GM18526 (cell line): Measurements from ENCODE around the gene ABCF3.

ENCODE experiments used
- POLR2A ChIP-seq: IDR thresholded peaks from 3 replicates; pipeline ENCODE4 v1.6.1; 2011; ENCODE audit not compliant: insufficient read length; ENCODE audit errors: extremely low read depth

ABCF3 gene

DNA sequence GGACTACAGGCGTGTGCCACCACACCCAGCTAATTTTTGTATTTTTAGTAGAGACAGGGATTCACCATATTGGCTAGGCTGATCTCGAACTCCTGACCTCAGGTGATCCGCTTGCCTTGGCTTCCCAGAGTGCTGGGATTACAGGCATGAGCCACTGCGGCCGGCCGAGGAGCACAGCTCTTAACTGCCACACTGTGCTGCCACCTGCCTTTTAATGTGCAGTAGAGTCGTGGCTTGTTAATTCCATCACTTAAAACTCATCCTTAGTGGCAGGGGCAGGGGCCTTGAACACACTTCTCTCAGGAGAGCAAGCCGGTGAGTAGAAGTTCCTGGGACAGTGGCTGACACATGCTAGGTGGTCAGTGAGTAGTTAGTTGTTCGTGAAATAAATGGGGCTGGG is 12.5 kb downstream of the ABCF3 start:
- no peak for TF ChIP-seq POLR2A

DNA sequence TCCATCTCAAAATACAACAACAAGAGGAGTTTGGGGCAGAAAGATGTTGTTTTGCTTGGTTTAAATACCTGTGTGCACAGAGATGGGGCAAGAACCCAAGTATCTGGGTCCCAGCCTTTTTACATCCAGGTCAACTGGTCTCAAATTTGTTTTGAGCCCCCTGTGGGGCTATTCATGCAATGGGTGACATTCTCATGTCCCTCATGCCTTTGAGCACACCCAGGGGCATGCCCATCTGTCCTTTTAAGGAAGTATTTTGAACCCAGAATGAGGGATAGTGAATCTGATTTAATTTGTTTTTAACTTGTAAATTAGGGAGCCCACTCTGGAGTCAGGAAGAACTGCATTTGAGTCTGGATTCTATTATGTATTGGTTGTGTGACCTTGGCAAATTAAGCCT is 14.8 kb downstream of the ABCF3 start:
- TF ChIP-seq POLR2A = no peak

DNA sequence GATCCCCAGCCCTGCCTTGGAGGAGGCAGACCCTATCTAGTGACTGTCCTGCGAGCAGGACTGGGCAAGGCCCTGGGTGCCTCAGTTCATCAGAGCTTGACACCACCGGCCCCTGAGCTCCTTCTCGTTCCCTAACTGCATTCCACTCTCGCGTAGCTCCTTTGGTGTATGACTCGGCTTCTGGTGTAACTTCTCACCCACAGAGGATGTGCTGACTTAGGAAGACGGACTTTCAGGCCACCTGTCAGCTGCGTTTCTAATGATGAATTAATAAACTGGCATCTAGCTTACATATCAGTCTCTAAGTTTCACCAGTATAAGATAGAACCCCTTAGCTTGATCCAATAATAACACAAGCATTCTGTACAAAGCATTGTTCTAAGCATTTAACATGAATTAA is 17.5 kb downstream of the ABCF3 start:
- TF ChIP-seq POLR2A = no peak

DNA sequence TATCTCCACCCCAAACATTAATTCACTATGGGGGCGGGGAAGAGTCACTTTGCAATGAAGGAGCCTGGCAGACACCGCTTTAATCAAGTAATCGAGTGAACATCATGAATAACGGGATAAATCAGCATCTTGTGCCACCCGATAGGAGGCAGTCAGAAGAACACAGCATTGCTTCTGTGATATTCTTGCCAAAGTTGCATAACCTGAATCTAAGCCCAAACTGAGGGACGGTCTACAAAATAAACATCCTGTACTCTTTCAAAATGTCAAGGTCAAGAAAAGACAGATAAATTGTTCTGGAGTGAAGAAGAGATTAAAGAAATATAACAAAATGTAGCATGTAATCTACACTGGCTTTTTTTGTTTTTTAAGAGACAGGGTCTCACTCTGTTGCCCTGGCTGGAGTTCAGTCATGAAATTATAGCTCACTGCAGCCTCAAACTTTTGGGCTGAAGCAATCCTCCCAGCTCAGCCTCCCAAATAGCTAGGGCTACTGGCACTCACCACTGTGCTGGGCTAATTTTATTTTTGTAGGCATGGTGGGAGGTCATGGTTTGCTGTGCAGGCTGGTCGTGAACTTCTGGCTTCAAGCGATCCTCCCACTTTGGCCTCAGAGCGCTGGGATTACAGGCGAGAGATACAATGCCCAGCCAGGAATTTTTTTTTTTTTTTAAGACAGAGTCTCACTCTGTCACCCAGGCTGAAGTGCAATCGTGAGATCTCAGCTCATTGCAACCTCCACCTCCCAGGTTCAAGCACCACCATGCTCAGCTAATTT is 23.3 kb downstream of the ABCF3 start:
- TF ChIP-seq POLR2A = no peak

DNA sequence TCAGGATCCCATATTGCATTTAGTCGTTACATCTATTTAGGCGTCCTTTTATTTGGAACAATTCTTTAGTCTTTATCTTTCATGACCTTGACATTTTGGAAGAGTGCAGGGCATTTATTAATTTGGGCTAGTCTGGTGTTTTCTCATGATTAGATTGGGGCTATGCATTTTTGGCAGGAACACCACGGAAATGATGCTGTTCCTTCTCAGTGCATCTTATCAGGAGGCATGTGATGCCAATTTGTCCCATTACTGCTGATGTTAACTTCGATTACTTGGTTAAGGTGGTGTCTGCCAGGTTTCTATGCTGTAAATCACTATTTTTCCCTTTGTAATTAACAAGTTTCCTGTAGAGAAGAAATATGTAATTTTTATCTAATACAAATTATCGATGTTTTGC is 25.3 kb downstream of the ABCF3 start:
- no peak for TF ChIP-seq POLR2A

DNA sequence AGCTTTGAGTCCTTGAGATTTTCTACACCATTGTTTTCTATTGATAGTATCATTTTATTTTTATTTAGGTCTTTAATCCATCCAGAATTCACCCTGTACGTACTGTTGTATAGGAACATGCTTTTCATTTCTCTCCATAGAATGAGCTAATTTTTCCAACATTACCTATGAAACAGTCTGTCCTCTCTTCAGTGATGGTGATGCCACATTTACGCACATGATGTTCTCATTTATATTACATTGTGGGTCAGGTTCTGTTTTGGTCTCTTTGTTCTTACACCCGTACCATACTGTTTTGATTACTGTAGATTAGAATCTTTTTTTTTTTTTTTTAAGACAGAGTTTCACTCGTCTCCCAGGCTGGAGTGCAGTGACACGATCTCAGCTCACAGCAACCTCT is 25.7 kb downstream of the ABCF3 start:
- no peak for TF ChIP-seq POLR2A

DNA sequence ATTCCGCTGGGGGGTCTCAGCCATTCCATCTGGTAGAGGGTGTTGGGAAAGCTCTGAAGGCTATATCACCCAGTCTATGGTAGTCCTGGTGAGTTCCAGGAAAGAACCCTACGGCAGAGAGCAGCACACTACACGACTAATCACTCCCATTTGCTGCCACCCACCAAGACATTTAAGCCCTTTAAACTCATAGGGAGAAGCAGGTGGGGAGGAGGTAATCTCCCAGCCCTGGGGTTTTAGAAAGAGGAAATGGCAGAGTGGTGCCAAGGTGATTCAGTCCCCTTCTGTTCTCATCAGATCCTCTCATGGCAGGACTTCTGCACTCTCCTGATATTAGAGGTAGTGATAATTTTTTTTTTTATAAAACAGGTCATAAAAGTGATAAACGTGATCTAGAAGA is 32.8 kb downstream of the ABCF3 start:
- no peak for TF ChIP-seq POLR2A

DNA sequence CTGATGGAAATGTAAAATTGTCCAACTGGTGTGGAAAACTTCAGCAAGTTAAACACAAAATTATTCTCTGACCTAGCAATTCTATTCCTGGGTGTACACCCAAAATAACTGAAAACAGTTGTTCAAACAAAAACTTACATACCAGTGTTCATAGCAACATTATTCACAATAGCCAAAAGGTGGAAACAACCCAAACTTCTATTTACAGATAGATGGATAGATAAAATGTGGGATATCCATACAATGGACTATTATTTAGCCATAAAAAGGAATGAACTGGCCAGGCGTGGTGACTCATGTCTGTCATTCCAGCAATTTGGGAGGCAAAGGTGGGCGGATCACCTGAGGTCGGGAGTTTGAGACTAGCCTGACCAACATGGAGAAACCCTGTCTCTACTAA is 36.5 kb downstream of the ABCF3 start:
- TF ChIP-seq POLR2A = no peak

DNA sequence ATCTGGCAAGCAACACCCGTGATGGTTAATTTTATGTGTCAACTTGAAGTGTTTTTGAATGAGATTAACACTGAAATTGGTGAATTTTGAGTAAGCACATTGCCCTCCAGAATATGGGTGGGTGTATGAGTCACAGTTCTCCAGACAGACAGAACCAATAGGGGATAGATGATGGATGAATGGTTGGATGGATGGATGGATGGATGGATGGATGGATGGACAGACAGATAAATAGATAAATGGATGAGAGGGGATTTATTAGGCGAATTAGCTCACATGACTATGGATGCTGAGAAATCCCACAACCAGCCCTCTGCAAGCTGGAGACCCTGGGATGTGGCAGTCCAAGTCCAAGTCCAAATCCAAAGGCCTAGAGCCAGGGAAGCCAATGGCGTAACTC is 37.9 kb downstream of the ABCF3 start:
- TF ChIP-seq POLR2A = no peak

DNA sequence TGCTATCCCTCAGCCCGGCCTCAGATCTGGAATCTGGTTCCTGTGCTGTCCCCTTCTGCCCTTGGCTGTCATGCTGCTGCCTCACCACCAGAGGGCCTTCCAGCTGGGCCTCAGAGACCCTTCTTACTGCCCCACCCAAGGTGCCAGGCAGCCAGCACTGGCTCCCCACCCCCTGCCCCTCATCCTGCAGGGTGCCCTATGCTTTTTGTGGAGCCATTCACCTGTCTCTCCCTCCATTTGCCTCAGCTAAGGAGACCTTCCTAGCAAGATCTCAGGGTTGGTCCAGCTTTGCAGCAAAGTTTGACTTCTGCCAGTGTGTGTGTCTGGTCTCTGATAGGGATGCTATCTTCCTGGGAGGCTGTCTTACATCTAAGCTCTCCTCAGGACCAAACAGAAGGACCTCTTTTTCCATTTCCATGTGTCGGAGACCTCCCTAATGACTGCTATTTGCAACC is 41.5 kb downstream of the ABCF3 start:
- no peak for TF ChIP-seq POLR2A

DNA sequence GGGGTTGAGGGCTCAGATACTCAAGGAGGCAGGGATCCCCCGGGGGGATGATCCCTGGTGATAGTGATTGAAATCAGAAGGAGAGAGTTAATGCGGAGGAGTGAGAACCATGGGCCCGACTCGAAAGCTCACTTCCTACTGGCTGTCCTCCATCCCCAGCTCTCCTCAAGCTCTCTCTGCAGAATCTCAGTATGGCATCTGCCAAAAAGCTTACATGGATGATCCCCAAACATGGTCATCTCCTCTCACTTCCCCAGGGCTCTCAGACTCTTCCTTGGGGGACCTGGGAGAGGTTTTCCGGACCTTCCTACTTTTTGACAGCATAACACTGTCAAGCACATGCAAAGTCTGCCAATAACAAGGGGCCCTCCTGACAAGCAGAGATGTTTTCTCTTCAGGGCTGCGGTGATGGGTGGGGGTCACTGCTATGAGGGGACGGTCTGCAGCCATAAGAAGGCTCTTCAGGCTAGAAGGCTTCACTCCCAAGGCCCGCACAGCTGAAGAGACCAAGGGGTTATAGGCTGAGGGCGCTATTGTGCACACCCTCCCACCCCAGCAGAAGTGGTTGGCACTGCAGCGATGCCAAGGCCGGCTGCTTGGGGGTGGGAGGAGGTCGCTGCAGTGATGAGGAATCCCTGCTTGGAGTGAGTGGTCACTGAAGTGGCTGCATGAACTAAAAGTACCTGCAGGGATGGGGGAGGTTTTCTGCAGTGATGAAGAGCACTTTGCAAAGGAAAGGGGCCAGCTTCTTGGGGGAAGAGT is 42.6 kb downstream of the ABCF3 start:
- no peak for TF ChIP-seq POLR2A

DNA sequence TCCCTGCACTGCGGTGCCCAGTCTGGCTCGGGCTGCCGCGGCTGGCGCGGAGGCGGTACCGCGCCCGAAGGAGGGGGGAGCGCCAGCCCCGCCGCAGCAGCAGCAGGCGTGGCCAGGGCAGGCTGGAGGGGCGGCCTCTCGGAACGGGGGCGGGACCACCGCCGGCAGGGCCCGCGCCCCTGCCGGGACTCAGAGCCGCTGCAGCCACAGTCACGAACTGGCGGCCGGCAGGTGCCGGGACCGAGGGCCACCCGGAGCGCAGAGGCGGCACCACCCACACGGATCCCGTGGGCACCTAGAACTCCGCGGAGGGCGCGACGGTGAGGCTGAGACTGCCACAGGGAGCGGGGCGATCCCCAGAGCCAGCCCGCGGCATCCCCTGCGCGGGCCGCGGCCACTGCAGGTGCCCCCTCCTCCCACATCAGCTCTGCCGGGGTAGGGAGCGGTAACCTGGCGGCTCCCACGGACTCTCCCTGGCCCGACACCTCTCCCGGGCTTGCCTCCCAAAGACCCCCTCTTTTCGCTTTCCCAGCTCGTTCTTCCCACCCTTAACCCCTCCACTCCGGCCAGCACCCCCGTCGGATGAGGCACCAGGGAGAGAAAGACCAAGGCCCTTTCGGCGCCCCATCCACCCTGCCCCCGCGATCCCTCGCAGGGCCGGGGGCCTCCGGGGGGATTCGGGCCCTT is 43.5 kb downstream of the ABCF3 start, which contains the start of gene VWA5B2:
VWA5B2 (plus strand) TSS at position 192 of the 687 bp plus-strand sequence. CDS start 944 bp downstream, outside the sequence.
- TF ChIP-seq POLR2A = no peak

DNA sequence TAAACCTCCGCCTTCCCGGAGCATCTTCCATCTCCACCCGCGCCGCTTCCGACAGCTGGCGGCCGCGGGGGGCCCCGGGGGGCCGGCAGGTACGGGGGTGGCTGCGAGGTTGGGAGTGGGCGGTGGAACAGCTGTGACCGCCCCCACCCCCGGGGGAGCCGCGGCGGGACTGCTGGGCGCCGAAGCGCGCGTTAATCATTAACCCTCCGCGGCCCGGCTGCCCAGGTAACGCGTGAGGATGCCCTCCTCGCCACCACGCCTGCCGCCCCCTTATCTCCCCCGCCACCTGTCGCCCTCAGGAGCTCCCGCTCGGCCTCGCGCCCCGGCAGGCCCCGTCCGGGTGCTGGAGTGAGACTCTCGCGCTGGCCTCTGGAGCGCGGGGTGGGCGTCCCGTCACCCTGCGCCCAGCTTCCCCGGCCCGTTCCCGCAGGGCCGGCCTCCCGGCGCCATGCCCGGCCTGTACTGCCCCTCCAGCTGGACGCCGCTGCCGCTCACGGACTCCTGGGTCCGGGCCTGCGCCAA is 44.1 kb downstream of the ABCF3 start:
- no peak for TF ChIP-seq POLR2A

DNA sequence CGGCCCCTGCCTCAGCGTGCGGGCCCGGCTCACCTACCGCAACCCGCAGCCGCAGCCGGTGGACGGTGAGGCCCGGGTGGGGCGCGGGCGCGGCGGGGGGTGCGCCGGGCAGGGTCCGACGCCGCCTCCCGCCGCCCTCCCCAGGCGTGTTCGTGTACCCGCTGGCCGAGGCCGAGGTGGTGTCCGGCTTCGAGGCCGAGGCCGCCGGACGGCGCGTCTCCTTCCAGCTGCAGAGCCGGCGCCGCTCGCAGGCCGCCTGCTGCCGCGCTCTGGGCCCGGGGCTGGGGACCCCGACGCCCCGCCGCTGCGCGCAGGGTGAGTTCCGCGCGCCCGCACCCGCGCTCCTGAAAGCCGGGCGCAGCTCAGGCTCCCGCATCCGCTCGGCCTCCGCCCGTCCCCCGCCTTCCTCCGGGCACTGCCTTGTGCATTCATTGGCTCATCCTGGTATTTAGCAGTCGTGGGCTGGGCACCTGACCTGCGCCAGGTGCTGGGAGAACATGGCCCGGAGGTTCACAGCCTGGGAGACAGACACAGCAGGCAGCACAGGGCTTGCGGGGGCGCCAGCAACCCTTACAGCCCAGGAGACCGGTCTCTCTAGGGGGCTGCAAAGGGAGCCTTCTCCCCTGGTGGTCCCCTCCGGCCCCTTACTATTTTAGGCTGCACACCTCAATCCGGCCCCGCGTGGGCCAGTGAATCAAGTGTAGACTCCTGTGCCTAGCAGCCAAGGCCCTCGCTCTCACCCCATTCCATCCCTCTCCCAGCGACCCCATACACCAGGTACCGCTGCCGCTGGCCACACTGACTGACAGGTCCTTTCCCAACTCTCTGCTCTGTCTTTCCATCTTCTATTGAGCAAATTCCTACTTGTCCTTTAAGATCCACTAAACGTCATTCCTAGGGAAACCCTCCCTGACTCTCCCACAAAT is 44.9 kb downstream of the ABCF3 start:
- TF ChIP-seq POLR2A = no peak
